WTC11 (cell line): ENCODE data around the gene GREB1.

Experiments
- CTCF ChIP-seq: fragments of 200-600 bp; IDR thresholded peaks from 2 replicates; pipeline ENCODE4 v1.8.0; 2022; ENCODE audit warnings: antibody characterized with exemption
- MAX ChIP-seq: sonication (generic); formaldehyde crosslinking; IDR thresholded peaks from 2 replicates; pipeline ENCODE4 v1.8.0; 2022; ENCODE audit warnings: mild to moderate bottlenecking, missing genetic modification reagents
- MLX ChIP-seq: sonication (generic); formaldehyde crosslinking; IDR thresholded peaks from 2 replicates; pipeline ENCODE4 v1.8.1; 2023; ENCODE audit warnings: mild to moderate bottlenecking, missing genetic modification reagents, moderate library complexity
- NR2C2 ChIP-seq: sonication (generic); formaldehyde crosslinking; IDR thresholded peaks from 2 replicates; pipeline ENCODE4 v1.8.0; 2022; ENCODE audit warnings: mild to moderate bottlenecking, missing genetic modification reagents
- STAT6 ChIP-seq: sonication (generic); formaldehyde crosslinking; conservative IDR thresholded peaks from 2 replicates; pipeline ENCODE4 v1.8.1; 2023; ENCODE audit warnings: mild to moderate bottlenecking, low read depth, missing genetic modification reagents, moderate library complexity
- USF1 ChIP-seq: sonication (generic); formaldehyde crosslinking; IDR thresholded peaks from 2 replicates; pipeline ENCODE4 v1.8.0; 2022; ENCODE audit warnings: mild to moderate bottlenecking, missing genetic modification reagents
- ZNF121 ChIP-seq: sonication (generic); formaldehyde crosslinking; IDR thresholded peaks from 2 replicates; pipeline ENCODE4 v1.8.0; 2023; ENCODE audit warnings: missing genetic modification reagents
- ZNF138 ChIP-seq: sonication (generic); formaldehyde crosslinking; conservative IDR thresholded peaks from 2 replicates; pipeline ENCODE4 v1.8.1; 2022; ENCODE audit warnings: mild to moderate bottlenecking, moderate library complexity, missing genetic modification reagents
- ZNF416 ChIP-seq: fragments of 250-450 bp; sonication (Bioruptor Pico); IDR thresholded peaks from 2 replicates; pipeline ENCODE4 v1.9.0; 2021; ENCODE audit warnings: mild to moderate bottlenecking, inconsistent platforms
- ZNF512 ChIP-seq: sonication (generic); formaldehyde crosslinking; IDR thresholded peaks from 2 replicates; pipeline ENCODE4 v1.8.1; 2022; ENCODE audit warnings: missing genetic modification reagents, borderline replicate concordance

GRCh38 chr2:11682590-11682915 lies 148.7 kb downstream of the GREB1 start:
- TF ChIP-seq CTCF (no peak), STAT6 (CRISPR knock-in tag) (no peak), USF1 (no peak), MAX (no peak), ZNF121 (CRISPR knock-in tag) (no peak), ZNF138 (CRISPR knock-in tag) (no peak), ZNF416 (no peak), MLX (CRISPR knock-in tag) (no peak), ZNF512 (CRISPR knock-in tag) (no peak), NR2C2 (CRISPR knock-in tag) (no peak)
